K562 (cell line): ENCODE data around the gene DCTN5. TPM values are rescaled to one million over a fixed set of nuclear protein-coding genes. Genes with fewer than 3 reads are reported as not detected.
A peak's percentile ranks its signal among the peaks of the same experiment; 100 is the strongest.

Source experiments
- ARHGAP35 ChIP-seq: fragments of 450-650 bp; IDR thresholded peaks from 2 replicates; pipeline ENCODE4 v1.6.1; 2018; ENCODE audit not compliant: partially characterized antibody
- BCL6 ChIP-seq: fragments of 250-450 bp; sonication (Bioruptor Pico); IDR thresholded peaks from 2 replicates; pipeline ENCODE4 v1.4.0; 2020
- BMI1 ChIP-seq: fragments of 150-350 bp; IDR thresholded peaks from 2 replicates; pipeline ENCODE4 v1.6.1; 2014; ENCODE audit warnings: low read length
- BRCA1 ChIP-seq, 2 experiments: fragments of 450-650 bp in 1 of 2; sonication (generic) in 1 of 2; formaldehyde crosslinking in 1 of 2; IDR thresholded peaks; 2 replicates each; pipeline versions ENCODE4 v1.5.0 to v1.6.1; 2017 to 2020; ENCODE audit warnings: mild to moderate bottlenecking in 1 of 2, missing genetic modification reagents in 1 of 2
- CREB3 ChIP-seq: fragments of 450-650 bp; conservative IDR thresholded peaks from 2 replicates; pipeline ENCODE4 v1.6.1; 2016; ENCODE audit warnings: missing genetic modification characterization, low read depth, mild to moderate bottlenecking, missing compliant biosample characterization, moderate library complexity
- FIP1L1 ChIP-seq: fragments of 200-400 bp; formaldehyde crosslinking; IDR thresholded peaks from 2 replicates; pipeline ENCODE4 v1.6.1; 2018; ENCODE audit warnings: mild to moderate bottlenecking, low read depth, low read length; ENCODE audit not compliant: poor library complexity, severe bottlenecking
- FOXK2 ChIP-seq, 2 experiments: fragments of 450-650 bp; IDR thresholded peaks in 1 of 2; conservative IDR thresholded peaks in 1 of 2; 2 replicates each; pipeline ENCODE4 v1.6.1; 2016; ENCODE audit warnings: low read depth in 2 of 2, mild to moderate bottlenecking in 1 of 2
- HDAC6 ChIP-seq: IDR thresholded peaks from 2 replicates; pipeline ENCODE4 v1.6.1; 2012; ENCODE audit warnings: low read depth, mild to moderate bottlenecking, control low read depth, inconsistent platforms, low read length, moderate library complexity
- HMBOX1 ChIP-seq: sonication (generic); IDR thresholded peaks from 2 replicates; pipeline ENCODE4 v1.6.1; 2016
- KDM1A ChIP-seq, 2 experiments: fragments of 450-650 bp; IDR thresholded peaks; 2 replicates each; pipeline ENCODE4 v1.6.1; 2016; ENCODE audit warnings: mild to moderate bottlenecking in 2 of 2
- MLLT1 ChIP-seq, 2 experiments: fragments of 450-650 bp; IDR thresholded peaks; 2 replicates each; pipeline ENCODE4 v1.6.1; 2016
- NFRKB ChIP-seq: fragments of 450-650 bp; IDR thresholded peaks from 2 replicates; pipeline ENCODE4 v1.6.1; 2016; ENCODE audit warnings: low read depth
- RAD21 ChIP-seq, 2 experiments: fragments of 250-450 bp in 1 of 2; fragments of 450-650 bp in 1 of 2; sonication (Bioruptor Pico) in 1 of 2; formaldehyde crosslinking in 1 of 2; IDR thresholded peaks in 1 of 2; conservative IDR thresholded peaks in 1 of 2; 2 replicates each; pipeline versions ENCODE4 v1.4.0 to v1.8.0; 2020 to 2022; ENCODE audit warnings: mild to moderate bottlenecking in 2 of 2, moderate library complexity in 1 of 2
- RFX1 ChIP-seq: fragments of 450-650 bp; IDR thresholded peaks from 2 replicates; pipeline ENCODE4 v1.6.1; 2016; ENCODE audit warnings: mild to moderate bottlenecking, moderate library complexity
- RNF2 ChIP-seq: sonication (generic); IDR thresholded peaks from 2 replicates; pipeline ENCODE4 v1.6.1; 2016
- STAT5A ChIP-seq: IDR thresholded peaks from 2 replicates; pipeline ENCODE4 v1.6.1; 2012; ENCODE audit warnings: low read length, inconsistent platforms, borderline replicate concordance
- TBL1XR1 ChIP-seq, 2 experiments: IDR thresholded peaks; 2 replicates each; pipeline ENCODE4 v1.6.1; 2012; ENCODE audit warnings: improper control_type of control experiment in 2 of 2, low read length in 2 of 2, mild to moderate bottlenecking in 1 of 2
- U2AF1 ChIP-seq: fragments of 200-400 bp; formaldehyde crosslinking; optimal IDR thresholded peaks from 2 replicates; pipeline ENCODE3; 2017; ENCODE audit warnings: mild to moderate bottlenecking, low read depth, low read length, moderate library complexity
- ZBTB26 ChIP-seq: fragments of 450-650 bp; formaldehyde crosslinking; IDR thresholded peaks from 2 replicates; pipeline ENCODE4 v1.4.0; 2022; ENCODE audit warnings: missing genetic modification characterization
- ZNF140 ChIP-seq: fragments of 250-450 bp; sonication (Bioruptor Pico); IDR thresholded peaks from 2 replicates; pipeline ENCODE4 v1.8.0; 2021; ENCODE audit warnings: moderate library complexity, mild to moderate bottlenecking, inconsistent platforms
- ZNF197 ChIP-seq: fragments of 200-800 bp; sonication (Bioruptor generic); IDR thresholded peaks from 2 replicates; pipeline ENCODE4 v1.6.1; 2016; ENCODE audit warnings: low read depth, missing genetic modification characterization, missing compliant biosample characterization
- ZNF354B ChIP-seq: fragments of 250-450 bp; sonication (Bioruptor Pico); IDR thresholded peaks from 2 replicates; pipeline ENCODE4 v1.4.0; 2020
- ZNF408 ChIP-seq: fragments of 250-450 bp; sonication (Bioruptor Pico); IDR thresholded peaks from 2 replicates; pipeline ENCODE4 v1.4.0; 2020; ENCODE audit warnings: low read depth, mild to moderate bottlenecking, moderate library complexity
- ZNF717 ChIP-seq: fragments of 250-450 bp; sonication (Bioruptor Pico); IDR thresholded peaks from 2 replicates; pipeline ENCODE4 v1.5.0; 2021
- ZNF766 ChIP-seq: fragments of 200-800 bp; sonication (Bioruptor generic); conservative IDR thresholded peaks from 2 replicates; pipeline ENCODE4 v1.6.1; 2016; ENCODE audit warnings: missing genetic modification characterization, missing compliant biosample characterization
- polyA plus RNA-seq, 8 experiments: library from polyadenylated mRNA; depleted of rRNA in 4 of 8; stranded (reverse) in 5 of 8; unstranded in 3 of 8; fragments of >200 nt; fragmentation: Nextera tagmentation in 2 of 8; fragmentation: Illumina TruSeq in 1 of 8; extraction: Ambion mirVana in 2 of 8; extraction: Trizol in 1 of 8; gene quantifications; 2 replicates each; pipeline versions ENCODE4 v1.2.1 to v1.2.3, GENCODE V29; 2011 to 2014; ENCODE audit warnings: inconsistent platforms in 1 of 8, missing spikeins in 1 of 8
- total RNA-seq, 7 experiments: library from RNA; depleted of rRNA in 6 of 7; stranded (reverse); fragments of >200 nt in 6 of 7; fragmentation: Illumina TruSeq in 2 of 7; extraction: Trizol in 2 of 7; gene quantifications; 2 replicates each; pipeline versions ENCODE4 v1.2.1 to v1.2.3, GENCODE V29; 2011 to 2021; ENCODE audit warnings: low replicate concordance in 1 of 7

Gene DCTN5
- total and polyA plus RNA-seq, 9 of the 15 experiments (the other 6 are each of a cell fraction or from before 2014, with no cell fraction given) = 35.8 to 149 (median 75.9) TPM

- TF ChIP-seq ZBTB26 (CRISPR knock-in tag) (no peak), BCL6 (no peak), ZNF140 (CRISPR knock-in tag) (no peak), BMI1 (no peak), ZNF766 (CRISPR knock-in tag) (no peak), RFX1 (no peak), FOXK2 (conservative IDR thresholded peaks at IDR 0.05 in 1 of 2, IDR thresholded peaks at IDR 0.05 in 1 of 2; ENCODE audit: low read depth in 2 of 2) (peak in 1 of 2 experiments; percentile 71; a peak in 1 of 4 replicates), CREB3 (no peak), HMBOX1 (no peak), TBL1XR1 (IDR thresholded peaks at IDR 0.05; ENCODE audit: low read length in 2 of 2) (no peak), RNF2 (peak; percentile 37; the same call in 1 of the 2 replicates), ZNF197 (CRISPR knock-in tag) (no peak), ARHGAP35 (no peak), BRCA1 (IDR thresholded peaks at IDR 0.05) (no peak), BRCA1 (CRISPR knock-in tag; IDR thresholded peaks at IDR 0.05) (0 out of 2 replicates have a peak, but pooled peaks have one; percentile 54), ZNF354B (CRISPR knock-in tag) (no peak), ZNF408 (CRISPR knock-in tag) (no peak), NFRKB (no peak), STAT5A (no peak), U2AF1 (no peak), ZNF717 (no peak), HDAC6 (no peak), MLLT1 (IDR thresholded peaks at IDR 0.05) (no peak), FIP1L1 (peak; percentile 85), RAD21 (CRISPR knock-in tag; conservative IDR thresholded peaks at IDR 0.05 in 1 of 2, IDR thresholded peaks at IDR 0.05 in 1 of 2) (peak; percentile 59 to 73), KDM1A (IDR thresholded peaks at IDR 0.05) (no peak)
These were observed 37.4 kb downstream of the DCTN5 start, which contains the start of gene PLK1 (continued) for GRCh38 chr16:23678430-23679273.
